Stimulated activated CD4-positive, alpha-beta T cell treated with anti-CD3 and anti-CD28 coated beads, Interleukin-4, amount 100 ng/mL, for 4 hours (primary cell): ENCODE data around the gene SEMA3E.
"Not testable (repeated sequence)": the region's sequence is repeated elsewhere in the genome, so short reads cannot be mapped to it uniquely, and the experiment has no call there.

Source experiments
- DNase-seq, 2 experiments: peaks; one replicate each; pipeline ENCODE4 v3.0.0-alpha.2; 2020

SEMA3E gene

DNA sequence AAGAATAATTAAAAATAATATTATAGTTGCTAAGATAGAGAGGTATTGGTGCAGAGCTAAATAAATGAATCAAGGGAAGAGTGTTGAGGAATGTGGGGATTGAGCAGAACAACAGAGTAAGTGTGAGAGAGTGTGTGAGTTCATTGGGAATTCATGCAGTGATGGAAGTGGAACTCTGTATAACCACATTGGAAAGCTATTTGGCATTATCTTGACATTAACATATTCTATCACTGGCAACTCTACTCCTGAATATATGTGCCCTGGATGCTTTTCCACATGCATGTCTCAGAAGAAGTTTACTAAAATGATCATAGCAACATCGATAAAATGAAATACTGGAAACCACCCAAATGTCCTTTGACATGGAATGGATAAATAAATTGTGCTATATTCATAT lies 164.1 kb downstream of the SEMA3E start:
- DNase-seq: no peak

DNA sequence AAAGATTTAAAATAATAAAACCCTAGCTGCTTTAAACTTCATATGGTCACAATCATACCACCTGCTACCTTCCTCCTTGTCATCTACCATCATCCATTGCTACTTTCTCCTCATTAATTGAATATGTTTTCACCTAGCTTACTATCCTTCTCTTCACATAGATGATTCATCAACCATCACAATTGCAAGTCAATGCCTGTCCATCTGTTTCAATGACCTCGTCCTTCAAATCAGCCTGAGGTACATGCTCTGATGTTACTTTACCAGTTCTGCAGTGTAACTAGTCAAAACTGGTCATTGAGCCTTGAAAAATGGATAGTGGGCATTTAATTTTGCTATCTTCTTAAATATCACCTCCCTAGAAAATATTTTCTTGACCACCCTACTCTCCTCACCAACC lies 164.7 kb downstream of the SEMA3E start:
- DNase-seq: no peak

DNA sequence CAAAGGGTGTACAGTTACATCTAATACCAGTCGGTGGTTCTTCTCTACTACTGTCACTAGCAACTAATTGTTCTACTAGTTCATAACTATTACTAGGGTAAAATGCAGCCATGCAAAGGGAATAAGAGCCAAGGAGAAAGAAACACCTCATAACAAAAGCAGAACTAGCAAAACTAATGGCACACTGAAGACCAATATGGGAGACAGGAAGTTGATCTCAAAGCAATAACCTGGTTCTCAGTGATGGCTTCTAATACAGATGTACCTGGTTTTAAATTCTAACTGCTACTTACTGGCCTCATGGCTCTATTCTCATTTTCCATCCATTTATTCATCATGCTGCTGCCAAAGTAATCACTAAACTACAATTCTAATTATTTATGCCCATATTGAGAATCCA lies 170.3 kb downstream of the SEMA3E start:
- no peak for DNase-seq

DNA sequence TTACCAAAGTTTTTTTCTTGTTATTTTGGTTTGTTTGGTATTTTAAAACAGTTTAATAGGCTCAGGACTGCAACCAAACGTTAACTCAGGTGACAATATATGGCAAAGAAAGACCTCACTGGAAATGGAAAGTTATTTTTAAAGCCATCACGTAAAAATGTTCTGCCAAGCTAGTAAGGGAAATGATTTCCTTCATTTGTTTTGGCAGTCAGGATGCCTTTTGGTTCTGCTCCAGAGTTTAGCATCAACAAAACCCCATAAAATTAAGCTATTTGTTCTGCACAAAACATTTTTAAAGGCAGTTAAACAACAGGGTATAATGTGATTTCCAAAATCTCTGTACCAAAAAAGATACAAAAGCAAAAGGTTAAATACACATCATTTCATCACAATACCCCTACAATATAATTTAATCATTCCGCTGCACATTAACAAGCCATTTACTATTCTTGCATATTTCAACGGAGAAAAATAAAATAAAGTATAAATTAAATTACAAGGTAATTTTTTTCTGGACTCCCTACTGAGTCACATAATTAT lies 172.4 kb downstream of the SEMA3E start:
- no peak for DNase-seq

DNA sequence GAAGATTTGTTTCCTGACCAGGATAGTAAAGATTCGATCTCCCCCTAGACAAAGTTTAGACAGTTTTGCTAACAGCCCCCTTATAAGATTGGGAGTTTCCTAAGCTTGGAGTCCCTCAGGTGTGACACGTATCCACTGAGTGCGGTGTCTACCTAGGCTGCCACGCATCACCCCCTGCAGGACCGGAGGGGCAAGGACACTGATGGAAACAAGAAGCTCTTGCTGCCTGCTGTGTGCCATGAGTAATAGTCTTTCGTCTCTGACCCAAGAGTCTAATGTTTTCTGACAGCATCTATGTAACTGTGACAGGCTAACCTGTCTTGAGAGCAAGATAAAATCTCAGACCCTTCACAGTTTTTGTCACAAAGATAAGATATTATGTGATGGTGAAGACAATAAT lies 173.5 kb downstream of the SEMA3E start:
- no peak for DNase-seq

DNA sequence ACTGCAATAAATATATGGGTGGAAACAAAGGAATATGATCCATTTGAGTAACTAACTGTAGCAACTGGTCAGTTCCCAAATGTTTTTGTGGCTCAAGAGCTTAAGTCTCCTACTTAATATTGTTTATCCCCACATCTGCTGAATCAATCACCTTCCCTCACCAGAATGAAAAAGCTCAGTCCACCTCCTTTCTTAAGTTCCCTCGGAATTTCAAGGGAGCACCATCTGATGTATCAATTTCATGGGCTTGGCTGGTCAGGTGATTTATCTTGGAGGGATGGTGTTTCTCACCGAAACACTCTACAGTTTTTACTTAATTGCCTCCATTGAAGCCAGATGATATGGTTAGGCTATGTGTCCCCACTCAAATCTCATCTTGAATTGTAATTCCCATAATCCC lies 176.6 kb downstream of the SEMA3E start:
- DNase-seq: no peak

DNA sequence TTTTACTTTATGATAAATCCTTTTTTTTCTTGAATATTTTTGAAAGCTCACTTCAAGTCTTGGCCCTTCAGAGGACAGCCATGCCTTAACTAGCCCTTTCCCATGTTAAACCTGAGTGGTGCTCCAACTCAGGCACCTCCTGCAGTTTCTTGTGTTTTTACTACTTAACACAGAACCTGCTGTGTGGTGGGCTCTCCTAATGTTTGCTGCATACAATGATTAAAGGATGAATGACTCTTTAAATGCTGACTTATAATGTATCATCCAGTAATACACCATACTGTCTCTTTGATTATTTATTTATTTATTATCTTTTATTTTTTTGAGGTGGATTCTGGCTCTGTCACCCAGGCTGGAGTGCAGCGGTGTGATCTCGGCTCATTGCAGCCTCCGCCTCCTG lies 179.4 kb downstream of the SEMA3E start:
- no peak for DNase-seq

DNA sequence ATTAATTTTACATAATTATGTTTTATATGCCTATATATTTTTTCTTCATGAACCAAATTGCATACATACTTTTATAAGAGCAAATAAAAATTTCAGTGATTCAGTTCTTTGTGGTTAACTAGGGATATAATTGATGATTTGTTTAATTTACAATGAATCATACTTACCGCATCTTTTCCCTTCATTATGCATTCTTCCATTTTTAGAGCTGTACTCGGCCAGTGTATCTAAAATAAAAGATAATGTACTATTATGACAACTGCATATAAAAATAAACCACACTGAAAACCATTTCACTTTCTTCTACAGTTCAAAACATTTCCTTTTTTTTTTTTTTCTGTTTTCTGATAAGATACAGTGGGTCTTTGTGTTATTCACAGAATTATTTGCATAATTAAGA lies 179.9 kb downstream of the SEMA3E start:
- no peak for DNase-seq

DNA sequence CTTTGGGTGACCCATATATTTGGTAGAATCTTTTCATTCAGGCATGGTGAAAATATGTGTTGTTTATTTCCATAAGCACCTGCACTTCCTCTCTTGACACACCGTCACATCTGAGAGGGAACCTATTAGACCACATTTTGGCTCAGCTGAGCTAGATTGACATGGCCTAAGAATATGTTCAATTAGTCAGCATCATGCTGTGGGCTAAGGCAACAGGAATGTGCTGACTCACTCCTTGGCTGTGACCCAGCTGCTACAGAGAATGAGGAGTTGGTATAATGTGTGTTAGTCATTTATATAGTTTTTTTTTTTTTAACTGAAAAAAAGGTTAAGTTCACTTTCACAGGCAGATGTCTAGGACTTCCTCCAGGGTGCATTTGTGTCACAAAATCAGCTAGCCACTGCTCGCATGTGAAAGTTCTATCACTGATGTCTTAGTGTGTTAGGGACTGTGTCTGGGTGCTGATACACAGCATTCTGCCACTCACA lies 180.6 kb downstream of the SEMA3E start:
- no peak for DNase-seq

DNA sequence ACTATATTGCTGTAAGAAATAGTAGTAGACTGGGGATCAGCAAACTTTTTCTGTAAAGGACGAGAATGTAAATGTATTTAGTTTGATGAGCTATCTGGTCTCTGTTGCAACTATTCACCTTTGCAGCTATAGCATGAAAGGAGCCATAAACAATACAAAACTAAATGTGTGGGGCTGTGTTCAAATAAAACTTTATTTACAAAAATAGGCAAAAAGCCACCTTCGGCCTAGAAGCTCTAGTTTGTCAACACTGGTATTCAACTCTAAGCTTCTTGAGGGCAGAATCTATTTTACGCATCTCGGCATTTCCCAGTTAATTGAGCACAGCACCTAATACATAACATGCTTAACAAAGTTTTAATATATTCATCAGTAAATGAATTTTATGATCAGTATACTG lies 181.4 kb downstream of the SEMA3E start:
- DNase-seq: no peak

DNA sequence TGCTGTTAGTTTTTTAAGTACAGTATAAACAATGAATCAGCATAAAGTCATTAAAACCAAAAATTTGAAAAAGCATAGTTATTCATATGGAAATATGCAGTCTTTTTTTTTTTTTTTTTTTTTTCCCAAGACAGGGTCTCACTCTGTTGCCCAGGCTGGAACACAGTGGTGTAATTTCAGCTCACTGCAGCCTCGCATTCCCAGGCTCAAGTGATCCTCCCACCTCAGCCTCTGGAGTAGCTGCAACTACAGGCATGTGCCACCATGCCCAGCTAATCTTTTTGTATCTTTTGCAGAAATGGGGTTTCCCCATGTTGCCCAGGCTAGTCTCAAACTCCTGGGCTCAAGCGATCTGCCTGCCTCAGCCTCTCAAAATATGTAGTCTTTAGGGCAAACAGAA lies 182.0 kb downstream of the SEMA3E start:
- no peak for DNase-seq

DNA sequence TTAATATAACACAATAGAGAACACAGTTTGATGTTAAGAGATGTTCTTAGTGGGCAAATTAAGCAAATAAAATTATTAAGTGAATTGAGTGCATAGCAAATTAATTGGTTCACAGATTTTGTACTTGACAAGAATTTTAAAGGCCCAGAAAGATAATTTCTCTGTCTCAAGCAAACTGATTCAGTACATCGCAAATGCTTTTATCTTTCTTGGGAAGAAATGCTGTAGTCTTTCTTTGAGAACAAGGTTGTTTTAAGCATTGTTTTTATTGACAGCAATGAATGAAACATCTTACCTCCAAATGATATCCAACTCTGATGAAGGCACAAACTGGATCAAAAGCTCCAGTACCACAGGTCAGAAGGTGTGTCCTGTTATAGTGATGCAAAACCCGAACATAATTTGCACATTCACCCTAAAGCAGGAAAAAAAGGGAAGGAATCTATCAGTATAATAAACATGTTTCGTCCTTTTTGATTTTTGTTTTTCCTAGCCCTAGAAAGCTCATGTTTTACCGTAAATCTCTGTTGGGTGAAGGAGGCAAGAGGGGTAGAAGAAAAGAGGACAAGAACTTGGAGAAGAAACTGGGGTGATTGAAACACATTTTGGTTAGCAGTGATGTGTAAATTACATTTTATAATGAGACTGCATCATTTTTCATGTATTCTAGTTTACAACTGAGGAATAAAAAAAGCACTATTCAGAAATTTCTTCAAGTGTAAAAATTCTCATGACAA lies 182.6 kb downstream of the SEMA3E start:
- no peak for DNase-seq

DNA sequence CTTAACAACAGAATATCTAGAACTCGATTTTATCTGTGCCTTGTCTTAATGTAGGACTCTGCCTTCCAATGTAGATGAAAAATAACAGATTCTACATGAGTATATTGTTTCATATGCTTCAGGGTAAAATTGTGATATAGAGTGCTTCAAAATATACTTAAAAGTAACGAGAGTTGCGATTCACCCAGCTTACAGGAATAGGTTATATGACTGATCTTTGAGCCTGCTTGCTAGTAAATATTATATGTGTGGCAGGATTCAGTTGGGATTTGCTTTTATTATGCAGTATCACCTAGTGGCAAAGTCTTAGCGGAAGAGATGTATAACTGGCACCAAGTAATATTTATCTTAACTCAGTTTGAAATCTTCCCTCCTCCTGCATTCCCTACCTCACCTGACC lies 183.3 kb downstream of the SEMA3E start:
- no peak for DNase-seq

DNA sequence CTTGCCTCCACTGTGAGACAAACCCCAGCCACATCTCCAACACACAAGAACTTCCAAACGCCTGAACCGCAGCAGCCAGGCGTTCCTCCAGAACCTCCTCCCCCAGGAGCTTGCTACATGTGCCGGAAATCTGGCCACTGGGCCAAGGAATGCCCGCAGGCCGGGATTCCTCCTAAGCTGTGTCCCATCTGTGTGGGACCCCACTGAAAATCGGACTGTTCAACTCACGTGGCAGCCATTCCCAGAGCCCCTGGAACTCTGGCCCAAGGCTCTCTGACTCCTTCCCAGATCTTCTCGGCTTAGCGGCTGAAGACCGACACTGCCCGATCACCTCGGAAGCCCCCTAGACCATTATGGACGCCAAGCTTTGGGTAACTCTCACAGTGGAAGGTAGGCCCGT lies 187.1 kb downstream of the SEMA3E start:
- not testable (repeated sequence) for DNase-seq

DNA sequence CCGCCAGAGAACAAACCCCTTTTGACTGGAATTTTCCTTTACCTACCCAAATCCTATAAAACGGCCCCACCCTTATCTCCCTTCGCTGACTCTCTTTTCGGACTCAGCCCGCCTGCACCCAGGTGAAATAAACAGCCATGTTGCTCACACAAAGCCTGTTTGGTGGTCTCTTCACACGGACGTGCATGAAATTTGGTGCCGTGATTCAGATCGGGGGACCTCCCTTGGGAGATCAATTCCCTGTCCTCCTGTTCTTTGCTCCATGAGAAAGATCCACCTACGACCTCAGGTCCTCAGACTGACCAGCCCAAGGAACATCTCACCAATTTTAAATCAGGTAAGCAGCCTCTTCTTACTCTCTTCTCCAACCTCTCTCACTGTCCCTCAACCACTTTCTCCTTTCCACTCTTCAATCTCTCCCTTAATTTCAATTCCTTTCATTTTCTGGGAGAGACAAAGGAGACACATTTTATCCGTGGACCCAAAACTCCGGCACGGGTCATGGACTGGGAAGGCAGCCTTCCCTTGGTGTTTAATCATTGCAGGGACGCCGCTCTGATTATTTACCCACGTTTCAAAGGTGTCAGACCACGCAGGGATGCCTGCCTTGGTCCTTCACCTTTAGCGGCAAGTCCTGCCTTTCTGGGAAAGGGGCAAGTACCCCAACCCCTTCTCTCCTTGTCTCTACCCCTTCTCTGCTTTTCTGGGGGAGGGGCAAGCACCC lies 188.8 kb downstream of the SEMA3E start:
- DNase-seq: not testable (repeated sequence)

DNA sequence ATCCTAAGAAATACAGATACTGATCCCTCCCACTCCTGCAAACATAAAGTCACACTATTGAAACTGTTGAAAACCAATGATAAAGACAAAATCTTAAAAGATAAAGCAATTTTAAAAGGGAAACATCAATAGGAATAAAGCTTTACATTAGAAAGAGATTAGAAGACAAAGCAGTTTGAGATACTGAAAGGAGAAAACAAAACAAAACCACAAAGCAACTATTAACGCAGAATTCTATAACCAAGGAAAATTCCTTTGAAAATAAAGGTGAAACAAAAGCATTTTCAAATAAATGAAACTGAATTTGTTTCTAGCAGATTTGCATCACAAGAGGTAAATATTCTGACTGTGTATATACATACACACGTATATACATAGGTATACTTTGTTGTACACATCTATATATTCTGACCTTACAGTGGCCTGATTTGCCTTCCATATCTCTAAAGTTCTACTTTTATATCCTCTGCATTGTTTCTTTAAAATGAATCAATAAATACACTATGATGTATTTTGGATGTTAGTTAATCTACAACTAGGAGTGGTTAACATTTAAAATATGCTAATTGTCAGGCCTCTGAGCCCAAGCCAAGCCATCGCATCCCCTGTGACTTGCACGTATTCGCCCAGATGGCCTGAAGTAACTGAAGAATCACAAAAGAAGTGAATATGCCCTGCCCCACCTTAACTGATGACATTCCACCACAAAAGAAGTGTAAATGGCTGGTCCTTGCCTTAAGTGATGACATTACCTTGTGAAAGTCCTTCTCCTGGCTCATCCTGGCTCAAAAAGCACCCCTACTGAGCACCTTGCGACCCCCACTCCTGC lies 189.6 kb downstream of the SEMA3E start:
- DNase-seq: not testable (repeated sequence)

DNA sequence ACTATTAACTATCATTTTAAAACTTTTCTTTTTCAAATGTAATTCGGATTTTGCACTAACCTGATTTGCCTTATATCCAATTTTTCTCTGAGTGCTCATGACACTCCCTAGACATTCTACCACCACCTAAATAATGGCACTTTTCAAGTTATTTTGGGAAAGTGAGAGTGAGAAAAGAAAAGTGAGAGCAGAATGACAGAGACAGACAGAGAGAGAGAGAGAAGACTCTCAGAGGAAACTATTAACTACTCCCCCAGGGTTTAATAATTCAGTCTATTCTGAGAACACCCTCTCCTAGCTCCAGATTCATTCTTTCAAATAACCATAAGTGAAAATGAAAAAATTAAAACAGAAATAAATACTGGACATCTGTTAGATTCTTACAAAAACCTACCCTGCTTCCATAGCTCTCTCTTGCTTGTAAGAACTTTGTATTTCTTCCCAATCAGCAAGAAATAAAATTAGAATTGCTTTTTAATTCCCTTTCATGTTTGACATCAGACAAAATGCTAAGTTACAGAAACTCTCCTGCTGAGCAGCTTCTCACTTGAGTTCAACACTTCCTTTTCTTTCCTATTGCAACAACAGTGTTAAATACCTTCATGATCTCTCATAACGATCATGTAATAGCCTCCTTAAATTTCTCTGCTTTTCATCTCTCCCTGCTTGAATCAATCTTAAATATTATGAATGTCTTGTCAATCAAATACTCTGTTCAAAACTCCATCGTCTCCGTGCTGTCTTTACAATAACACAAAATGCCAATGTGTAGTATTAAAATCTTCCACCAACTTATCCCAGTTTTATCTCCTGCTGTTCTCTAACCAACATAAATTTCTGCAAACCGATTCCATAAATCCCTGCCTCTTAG lies 191.7 kb downstream of the SEMA3E start:
- DNase-seq: no peak

DNA sequence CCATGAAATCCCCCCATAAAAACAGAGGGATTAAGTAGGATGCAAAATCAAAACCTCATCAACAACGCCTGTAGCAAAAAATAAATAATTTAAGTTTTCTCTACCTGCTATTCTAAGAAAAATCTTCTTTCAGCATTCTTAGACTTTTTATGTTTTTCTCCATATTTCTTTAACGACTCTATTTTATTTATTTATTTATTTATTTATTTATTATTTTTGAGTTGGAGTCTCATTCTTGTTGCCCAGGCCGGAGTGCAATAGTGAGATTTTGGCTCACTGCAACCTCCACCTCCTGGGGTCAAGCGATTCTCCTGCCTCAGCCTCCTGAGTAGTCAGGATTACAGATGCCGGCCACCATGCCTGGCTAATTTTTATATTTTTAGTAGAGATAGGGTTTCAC lies 192.5 kb downstream of the SEMA3E start:
- DNase-seq: no peak

DNA sequence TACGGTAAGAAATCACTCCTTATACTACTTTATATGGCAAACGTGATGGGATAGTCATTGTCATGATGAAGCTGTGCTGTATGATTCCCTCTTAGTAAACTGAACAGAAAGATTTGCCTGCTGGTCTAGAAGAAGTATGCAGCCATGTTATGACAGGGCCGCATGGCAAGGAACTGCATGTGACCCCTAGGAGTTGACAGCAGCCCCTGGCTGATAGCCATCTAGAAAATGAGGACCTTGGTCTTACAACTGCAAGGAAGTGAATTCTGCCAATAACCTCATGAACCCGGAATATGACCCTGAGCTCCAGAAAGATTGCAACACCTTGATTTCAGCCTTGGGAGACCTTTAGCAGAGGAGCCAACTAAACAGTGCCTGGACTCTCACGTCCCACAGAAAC lies 193.3 kb downstream of the SEMA3E start:
- no peak for DNase-seq

DNA sequence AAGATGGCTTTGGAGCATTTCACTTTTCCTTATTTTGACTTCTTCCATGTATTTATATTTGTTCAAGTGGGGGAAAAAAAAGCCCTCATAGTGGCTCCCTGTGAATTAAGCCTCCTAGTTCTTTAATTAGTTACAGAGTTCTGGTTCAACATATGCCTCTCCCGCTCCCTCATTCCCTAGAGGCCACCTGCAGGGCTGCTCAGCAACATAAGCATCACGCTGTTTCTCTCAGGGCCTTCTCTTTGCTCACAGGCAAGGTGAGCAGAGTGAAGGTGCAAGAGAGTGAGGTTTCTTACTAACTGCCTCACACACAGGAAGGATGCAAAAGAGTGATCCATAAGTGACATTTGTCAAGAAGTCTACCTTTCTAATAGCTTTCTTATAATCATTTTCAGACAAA lies 196.7 kb downstream of the SEMA3E start:
- DNase-seq: no peak

DNA sequence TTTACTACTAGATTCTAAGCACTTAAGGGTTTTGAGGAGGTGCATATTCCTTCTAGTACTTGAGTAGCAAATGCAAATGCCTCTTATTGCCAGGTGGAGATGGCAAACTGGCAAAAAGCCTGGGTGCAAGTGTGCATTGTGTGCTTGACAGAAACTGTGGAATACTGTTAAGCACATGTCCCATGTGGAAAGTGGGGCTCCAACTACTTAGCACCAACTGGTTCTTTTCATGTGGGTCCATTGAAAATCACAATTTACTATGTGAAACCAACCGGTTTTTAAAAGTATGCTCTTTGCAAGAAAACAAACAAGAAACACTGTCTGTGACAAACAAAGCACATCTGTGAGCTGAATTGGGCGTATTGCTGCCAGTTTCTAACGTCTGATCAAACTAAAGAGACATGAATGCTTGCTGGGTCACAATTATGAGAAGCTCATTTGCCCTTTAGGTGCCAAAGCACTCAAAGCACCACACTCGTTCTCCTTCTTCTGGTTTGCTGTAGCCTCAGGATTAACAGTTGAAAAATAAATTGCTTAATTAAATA lies 197.4 kb downstream of the SEMA3E start:
- DNase-seq: no peak

DNA sequence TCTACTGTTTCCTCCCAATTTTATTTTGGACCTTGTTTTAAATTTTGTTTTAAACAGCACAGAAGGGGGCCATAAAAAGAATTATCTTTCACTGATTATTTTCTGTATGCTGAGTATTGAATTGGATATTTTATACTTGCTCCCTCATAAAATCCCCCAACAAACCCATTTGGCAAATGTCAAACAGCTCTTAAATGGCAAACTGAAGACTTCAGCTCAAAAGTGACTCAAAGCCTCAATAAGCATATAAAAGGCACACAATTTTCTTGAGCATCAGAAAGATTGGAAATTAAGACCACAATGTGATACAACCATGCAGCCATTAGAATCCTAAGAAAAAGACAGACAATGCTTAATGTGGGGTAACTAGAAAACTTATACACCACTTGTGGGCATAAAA lies 199.2 kb downstream of the SEMA3E start:
- DNase-seq: no peak
